Kidney capillary endothelial cell (primary cell): ENCODE results near the gene URB2.

ENCODE experiments used
- DNase-seq: peaks from one replicate; pipeline ENCODE4 v3.0.0-alpha.2; 2018; ENCODE audit warnings: low spot score

Gene URB2

DNA sequence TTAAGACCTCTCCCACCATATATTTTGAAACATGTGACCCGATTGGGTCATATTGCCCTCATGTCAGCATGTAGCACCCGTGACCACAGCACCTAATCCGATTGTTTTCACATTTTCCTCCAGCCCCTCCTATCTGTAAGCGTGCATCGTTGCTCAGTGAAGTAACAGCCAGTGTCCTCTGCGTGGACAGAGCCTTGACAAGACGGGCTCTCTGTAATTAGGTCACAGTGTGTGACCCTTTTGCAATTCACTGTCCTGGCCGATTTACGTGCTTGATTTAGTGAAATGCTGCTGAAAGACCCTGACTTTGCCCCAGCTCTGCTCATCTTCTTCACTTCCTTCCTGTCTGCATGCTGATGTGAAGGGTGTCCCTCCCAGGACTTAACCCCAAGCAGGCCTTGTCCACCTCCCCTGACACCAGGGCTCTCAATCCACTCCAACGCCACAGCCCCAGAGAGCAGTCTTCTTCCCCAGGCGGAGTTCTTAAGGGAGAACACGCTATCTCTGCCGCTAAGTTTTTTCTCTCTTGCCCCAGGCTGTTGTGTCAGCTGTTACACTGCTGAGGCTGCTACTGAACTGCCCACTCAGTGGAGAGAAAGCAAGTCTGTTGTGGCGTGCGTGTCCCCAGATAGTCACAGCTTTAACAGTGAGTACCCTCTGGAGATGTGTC lies 19.4 kb downstream of the URB2 start:
- DNase-seq, result no peak

DNA sequence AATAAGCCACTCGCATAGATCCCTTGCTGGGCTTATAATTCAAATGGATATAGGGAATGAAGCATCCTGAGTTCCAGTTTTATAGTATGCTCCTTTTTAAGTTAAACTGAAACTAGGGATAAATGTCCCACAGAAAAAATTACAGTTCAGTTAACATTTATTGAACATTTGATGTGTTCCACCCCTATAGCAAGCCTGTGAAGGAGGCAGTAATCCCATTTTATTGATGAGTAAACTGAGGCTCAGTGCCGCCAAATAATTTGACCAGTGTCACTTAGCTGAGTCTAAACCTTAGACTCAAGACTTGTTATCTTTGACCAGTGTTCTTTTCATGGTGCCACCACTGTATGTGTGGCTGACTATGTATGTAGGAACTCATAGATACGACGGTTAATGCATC lies 22.4 kb downstream of the URB2 start:
- DNase-seq, result no peak

DNA sequence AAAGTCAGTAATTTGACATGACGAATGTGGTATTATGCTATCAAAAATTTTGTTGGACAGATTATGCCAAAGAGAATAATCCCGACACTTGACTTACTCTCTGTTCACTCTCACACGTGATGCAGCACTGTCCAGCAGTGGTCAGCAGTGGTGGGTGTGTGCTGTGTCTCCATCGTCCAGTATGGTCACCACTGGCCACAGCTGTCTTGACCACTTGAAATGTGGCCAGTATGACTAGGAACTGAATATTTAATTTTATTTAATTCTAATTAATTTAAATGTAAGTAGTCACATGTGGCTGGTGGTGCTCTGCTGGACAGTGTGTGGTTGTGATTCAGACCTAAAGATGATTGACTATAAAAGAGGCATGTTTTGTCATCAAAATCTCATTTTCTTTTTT lies 24.0 kb downstream of the URB2 start:
- DNase-seq, result no peak

DNA sequence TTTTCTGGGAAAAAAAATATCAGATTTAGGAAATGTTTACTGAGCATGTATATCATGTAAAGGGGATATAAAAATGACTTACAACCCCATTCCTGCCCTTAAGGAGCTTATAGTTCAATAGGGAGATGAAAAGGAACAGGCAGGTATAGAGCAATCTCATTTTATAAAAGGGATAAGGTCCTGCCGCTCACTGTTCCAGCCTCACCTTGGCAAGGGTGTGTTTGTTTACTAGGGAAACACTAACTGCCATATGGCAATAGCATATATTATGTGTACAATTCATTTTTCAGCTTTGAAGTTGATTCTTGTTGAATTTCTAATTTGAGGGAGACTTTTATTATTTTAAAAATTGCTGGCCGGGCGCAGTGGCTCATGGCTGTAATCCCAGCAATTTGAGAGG lies 25.5 kb downstream of the URB2 start:
- DNase-seq, result no peak

DNA sequence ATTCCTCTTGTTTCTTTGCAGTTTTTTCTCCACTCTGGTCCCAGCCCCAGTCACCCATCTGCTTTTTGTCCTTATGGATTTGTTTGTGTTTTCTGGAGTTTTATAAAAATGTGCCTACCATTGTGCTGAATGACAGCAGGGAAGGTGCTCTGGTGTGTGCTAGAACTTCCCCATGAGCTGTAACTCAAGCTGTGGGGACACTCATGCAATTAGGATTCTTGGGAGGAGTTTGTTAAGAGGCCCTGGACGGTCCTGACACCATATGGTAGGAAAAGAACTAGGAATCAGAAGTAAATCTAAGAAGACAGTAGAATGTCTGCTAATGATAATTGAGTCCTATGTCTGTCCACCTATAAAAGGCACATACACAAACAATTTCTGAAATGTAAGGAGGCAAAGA lies 27.4 kb downstream of the URB2 start:
- no peak for DNase-seq

DNA sequence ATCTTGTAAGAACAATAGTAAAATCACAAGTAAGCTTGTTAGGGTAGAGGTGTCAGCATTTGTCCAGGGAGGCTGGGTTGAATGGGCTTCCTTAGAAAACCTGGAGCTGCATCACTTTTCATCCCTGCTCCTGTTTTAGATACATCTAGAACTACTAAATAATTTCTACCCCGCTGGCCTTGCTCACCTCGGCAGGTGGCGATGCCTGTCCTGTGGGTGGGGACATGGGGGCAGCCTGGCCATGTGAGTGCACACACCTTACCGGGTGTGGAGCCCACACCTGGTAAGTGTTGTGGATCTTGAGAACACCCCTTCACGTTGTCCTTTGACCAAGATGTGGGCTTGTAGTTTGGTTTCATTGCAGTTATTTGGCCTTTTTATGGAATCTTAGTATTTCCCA lies 29.7 kb downstream of the URB2 start:
- DNase-seq, result no peak

DNA sequence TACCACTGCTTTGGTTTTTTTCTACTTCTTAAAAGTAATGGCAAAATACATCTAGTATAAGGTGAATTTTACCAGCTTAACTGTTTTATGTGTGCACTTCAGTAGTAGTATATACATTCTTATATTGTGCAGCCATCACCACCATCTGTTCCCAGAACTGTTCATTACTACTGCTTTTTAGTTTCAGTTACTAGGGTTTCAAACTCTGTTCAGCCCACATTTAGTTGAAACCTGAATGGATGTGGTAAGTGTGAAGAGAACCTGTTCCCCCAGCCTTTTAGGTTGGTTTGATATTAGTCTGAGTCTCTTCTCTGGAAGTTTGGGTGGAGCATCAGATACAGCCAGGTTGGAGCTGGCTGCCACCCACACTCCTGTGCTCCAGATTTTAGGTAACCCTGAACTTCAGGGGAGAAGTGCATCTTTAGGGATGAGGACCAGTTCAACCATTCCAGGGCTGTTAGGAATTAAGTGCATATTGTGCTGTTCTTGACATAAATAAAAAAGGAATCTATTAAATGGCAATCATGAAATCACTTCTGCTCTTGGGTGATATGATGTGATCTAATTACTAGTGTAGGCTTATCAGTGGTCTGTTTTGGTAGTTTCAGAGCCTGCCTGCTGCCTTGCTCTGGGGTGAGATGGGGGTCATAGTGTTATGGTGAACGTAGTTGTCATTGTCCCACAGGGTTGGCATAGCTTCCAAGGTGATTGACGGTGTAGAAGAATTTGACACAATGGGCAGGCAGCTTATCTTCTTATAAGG lies 32.1 kb downstream of the URB2 start:
- no peak for DNase-seq

DNA sequence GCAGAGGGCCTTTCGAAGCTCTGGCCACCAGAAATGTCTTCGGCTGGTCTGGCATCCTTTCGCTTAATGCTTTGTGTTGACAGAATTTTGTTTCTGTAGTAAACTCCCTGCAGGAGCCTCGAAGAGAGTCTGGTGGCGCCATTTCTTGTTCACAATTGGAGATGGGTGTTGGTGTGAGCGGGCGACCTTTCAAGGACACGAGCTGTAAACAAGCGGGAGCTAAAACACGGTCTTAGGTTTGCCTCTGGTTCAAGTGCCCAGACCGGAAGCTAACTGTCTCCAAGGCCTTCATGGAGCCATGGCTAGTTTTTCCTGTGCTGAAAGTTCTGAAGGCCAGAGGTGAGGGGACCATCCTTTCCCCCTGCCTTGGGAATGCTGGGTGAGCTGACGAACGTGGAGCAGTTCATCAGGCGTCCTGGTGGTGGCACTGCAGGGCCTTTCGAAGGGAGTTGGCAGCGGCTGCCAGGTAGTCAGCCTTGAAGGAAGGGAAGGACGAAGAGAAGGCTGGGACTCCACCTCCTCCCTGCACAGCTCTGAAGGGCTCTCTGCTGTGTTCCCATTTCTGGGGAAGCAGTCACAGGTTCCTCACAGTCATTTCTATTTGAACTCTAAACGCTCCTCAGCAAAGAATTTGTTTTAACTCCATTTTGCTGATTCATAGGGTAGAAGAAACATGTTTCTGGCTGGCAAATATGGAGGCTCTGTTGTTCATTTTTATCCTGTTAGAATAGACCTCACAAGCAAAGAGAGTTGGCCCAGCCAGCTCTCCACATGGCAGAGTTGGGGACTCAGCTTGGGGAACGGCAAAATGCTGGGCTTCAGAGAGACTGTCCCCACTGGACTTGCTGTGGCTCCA lies 35.2 kb downstream of the URB2 start:
- DNase-seq, result peak; percentile 63

DNA sequence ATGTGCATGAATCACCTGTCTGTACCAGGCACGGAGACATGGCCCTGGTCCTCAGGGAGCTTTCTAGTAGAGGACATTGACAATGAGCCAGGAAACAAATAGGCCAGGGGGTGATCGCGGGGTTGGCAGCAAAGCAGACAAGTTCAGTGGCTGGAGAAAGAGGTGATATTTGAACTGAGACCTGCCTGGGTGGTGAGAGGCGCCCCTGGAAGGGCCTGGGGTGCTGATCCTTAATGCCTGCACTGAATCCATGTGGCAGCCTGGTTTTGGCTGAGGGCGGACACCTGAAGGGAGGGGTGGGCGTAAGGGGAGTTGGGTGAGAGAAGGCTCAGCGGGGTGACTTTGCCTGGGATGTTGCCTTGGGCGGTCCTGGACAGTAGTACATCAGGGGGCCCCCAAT lies 35.9 kb downstream of the URB2 start:
- DNase-seq, result no peak

DNA sequence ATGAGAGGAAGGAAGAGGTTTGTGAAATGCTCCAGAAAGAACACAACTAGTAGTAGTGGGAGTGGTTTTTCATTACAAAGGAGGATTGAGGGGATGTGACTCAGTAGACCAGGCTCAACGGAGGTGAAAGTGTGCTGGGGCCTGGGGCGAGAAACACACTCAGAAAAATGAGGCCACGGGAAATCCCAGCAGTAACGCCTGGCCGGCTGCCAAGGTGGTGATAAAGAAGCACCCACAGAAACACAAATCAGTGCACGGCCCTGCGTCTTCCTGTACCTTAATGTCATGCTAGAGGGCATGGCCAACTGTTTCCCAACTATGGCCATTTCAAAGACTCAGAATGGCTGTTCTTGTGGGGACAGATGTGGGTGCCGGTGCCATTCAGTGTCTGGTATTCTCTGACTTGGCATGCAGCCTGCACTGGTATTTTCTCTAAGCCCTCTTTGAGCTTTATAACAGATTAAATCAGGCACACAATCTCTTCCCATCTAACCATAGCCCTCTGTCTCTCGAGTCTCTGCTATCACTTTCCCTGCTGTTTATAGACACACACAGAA lies 38.2 kb downstream of the URB2 start:
- peak; percentile 75 for DNase-seq

DNA sequence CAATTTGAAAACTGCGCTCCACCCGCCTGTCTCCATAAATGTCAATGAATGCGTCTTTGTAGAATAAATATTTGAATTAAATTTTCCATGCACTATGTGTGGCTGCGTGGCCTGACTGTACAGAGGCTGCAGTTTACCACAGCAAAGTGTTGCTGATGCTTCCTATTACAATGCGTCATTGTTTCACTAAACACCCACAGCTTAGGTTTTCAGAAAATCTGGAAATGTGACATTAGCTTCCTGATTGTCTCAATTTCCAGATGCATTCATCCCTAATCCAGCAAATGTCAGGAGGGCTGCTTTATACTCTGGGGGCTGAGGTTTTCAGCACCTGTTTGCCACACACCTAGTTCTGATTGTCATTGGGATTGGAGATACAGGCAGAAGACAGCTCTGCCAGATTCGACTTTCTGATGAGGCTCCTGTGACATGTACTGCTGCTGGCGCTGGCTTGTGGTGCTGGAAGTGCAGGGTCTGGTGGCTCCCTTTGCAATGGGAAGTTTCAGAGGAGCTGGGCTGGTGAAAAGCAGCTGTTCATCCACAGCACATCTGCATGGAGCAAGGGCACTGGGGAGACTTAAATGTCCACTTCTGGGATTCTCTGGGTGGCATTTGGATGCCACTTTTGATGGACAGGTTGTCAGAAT lies 40.0 kb downstream of the URB2 start:
- DNase-seq, result no peak

DNA sequence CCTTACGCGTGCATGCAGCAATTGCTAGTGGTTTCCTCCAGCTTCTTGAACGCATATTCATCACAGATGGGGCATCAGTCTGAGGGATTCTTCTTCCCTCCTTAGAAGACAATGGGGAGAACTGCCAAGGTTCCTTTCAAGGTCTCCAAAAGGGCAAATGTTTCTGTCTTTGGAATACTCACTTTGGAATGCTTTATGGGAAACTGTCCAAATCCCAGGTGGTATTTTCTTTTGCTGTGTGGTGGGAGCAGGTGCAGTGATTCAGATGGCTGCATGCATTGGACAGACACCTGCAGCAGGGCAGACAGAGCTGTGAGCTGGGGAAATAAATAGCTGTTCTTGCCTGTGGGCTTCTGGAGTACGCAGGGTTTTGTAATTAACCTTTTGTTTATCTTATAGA lies 40.5 kb downstream of the URB2 start:
- DNase-seq, result no peak

DNA sequence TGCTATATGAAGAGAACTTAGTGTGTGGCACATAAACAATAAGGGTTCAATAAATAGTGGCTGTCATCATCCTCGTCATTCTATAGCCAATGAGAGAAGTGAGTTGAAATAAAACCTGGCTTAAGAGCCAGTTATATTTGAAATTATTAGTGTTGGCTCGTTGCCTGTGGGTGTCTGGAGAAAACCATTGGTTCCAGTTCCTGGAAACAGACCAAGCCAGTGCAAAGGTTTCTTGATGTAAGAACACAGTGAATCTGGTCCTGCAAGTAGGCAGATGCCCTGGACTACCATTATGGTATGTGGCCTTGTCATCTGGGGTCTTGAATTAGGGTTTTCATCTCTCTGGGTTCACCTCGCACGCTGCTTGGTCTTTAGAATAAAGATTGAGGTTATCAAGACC lies 43.3 kb downstream of the URB2 start:
- DNase-seq, result no peak

DNA sequence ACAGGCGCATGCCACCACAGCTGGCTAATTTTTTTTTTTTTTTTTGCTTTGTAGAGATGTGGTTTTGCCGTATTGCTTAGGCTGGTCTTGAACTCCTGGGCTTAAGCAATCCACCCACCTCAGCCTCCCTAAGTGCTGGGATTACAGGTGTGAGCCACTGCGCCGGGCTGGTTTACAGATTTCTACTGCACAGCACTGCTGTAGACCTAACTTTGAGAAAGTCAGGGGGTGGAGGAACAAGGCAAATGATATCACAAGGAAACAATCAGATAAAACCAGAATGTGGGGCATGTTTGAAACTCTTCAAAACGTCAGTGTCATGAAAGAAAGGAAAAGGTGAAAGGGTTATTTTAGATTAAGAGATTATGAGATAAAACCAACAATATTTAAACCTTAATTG lies 45.3 kb downstream of the URB2 start:
- DNase-seq, result no peak

DNA sequence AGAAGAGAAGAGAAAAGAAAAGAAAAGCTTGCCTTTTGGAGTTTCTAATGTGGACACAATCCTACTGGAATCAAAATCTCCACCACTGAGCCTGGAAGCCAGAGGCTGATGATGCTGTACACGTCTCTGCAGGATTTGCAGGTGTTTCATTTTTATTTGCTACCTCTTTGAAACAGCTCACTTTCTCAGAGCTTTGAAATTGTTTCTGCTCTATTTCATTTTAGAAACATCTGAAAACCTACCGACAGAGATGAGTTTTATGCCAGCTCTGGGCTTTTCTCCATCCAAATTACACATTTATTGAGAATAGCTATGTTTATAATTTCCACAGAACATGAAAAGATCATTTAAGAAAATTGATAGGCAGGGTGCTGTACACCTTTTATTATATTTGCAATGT lies 46.2 kb downstream of the URB2 start:
- DNase-seq, result no peak

DNA sequence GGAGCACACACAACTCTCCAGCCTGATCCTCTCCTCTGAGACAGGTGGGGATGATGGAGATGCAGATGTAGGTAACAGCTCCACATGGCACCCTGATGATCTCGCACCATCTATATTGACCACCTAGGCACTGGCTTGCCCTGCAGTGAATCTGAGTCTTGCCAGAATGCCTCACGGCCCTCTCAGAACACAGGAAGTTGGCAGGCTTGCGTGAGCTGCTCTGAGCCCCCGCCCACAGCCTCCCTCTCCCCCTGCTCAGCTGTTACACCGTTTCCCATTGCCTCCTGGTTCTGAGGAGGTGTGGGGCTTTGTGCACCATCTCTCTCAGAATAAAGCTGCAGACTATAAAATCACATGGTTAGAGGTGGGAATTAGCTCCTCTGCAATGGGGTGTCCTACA lies 48.0 kb downstream of the URB2 start:
- DNase-seq, result no peak

DNA sequence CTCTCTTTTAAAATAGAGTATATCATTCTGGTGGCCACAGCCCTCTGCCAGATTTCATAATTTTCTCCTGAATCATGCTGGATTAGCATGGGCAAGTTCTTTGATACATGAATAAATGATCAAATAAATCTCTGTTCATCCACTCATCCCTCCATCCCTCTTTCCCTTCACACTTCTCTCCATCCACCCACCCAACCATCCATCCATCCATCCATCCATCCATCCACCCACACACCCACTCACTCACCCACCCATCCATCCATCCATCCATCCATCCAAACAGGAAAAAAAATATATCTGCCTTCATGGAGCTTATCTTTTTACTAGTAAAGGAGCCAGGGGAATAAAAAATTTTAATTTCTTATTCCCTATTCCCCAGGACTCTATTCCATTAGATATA lies 49.3 kb downstream of the URB2 start:
- no peak for DNase-seq

DNA sequence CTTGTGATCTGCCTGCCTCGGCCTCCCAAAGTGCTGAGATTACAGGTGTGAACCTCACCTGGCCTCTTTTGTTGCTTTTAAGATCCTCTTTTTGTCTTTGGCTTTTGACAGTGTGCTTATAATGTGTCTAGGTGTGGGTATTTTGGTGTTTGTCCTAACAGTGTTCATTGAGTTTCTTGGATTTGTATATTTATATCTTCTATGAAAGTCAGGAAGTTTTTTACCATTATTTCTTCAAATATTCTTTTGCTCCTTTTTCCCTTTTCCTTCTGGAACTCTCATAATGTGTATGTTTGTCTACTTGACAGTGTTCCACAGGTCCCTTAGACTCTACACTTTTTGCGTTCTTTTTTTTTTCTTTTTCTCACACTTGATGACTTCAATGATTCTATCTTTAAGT lies 59.1 kb downstream of the URB2 start:
- DNase-seq, result no peak

DNA sequence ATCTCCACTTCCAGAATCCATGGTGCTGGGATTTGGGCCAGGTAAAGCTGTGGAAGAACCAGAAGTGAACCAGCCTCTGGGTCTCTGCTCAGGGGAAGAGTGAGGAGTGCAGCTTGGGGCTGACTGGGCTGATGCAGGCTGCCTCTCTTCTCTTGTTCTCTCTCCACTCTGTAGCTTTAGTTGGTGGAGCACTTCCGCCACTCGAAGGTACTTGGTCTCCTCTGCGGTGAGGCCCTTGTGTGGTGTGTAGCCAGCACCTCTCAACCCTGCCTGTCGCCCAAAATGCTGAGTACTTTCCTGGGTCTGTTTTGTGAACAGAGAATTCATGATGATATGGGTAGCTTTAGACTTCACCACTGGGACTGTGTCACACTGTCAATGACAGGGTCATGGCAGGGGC lies 63.2 kb downstream of the URB2 start:
- no peak for DNase-seq

DNA sequence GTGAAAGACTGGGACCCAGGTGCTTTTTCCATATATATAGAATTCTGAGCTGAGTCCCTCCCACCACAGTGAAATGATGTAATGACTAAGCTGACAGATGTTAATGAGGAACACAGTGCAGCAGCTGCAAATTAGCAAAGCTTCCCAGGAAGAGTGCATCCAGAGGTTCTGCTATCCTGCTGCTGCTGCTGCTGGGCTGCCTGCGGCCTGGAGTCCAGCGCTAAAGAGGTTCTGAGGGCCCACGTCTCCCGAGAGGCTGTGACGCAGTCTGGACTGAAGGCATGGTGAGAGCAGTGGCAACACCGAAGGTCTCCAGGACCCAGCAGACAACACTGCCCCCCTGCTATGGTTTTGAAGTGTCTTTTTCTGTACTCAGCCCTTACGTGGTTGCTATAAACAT lies 63.9 kb downstream of the URB2 start:
- no peak for DNase-seq

DNA sequence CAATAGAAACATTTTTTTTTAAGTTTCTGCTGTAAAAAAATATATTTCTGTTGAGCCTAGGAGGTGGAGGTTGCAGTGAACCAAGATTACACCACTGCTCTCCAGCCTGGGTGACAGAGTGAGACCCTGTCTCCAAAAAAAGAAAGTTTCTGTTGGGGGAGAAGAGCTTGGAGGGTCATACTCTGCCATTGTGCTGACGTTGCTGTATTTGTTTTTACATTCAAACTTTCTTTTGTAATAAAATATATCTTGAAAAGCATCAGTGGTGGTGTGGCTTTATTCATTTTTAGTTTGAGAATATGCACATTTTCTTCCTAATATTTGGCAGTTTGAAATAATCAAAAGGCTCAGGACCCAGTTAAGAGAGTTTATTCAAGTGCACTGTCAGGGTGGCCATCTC lies 64.6 kb downstream of the URB2 start:
- DNase-seq, result no peak

DNA sequence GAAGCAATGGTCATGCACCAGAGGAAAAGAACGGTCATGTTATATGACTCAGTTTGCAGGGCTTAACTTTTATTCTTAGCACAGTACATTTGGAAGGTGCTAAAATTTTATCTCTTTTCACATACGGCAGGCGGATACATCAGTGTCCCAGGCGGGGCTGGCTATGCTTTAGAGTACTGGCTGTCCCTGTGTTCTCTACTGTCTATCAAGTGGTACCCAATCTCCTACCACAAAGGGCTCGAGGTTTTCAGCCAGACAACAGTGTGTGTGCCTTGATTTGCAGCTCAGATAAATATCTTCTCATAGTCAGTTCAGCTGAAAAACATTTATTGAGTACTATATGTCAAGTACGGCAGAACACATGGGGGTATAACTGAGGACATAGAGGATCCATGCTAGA lies 65.3 kb downstream of the URB2 start:
- no peak for DNase-seq
